ENCODE measurements around the gene EPN1.
"Not testable (repeated sequence)": the region's sequence is repeated elsewhere in the genome, so short reads cannot be mapped to it uniquely, and the experiment has no call there.

Gene EPN1

GRCh38 chr19:55720214-55720746, 45.3 kb downstream of the EPN1 start:
- DNase-seq (ENCODE audit: low read depth, low spot score): no peak
- H3K4me3 ChIP-seq (ENCODE audit: low read depth, low read length): no peak overlapping the region
- no peak for TF ChIP-seq CTCF (IDR thresholded peaks at IDR 0.05; ENCODE audit: low read depth, low read length)
- in situ Hi-C loops (cut with HindIII; ENCODE audit: low sequenced_read_pairs): no loop called here

GRCh38 chr19:55720801-55721200, 45.8 kb downstream of the EPN1 start:
- in situ Hi-C loops (cut with HindIII; ENCODE audit: low sequenced_read_pairs): no loop called here
- H3K4me3 ChIP-seq (ENCODE audit: low read depth, low read length): no peak overlapping the region
- no peak for TF ChIP-seq CTCF (IDR thresholded peaks at IDR 0.05; ENCODE audit: low read depth, low read length)
- no peak for DNase-seq (ENCODE audit: low read depth, low spot score)

GRCh38 chr19:55723491-55723890, 48.5 kb downstream of the EPN1 start:
- no peak for DNase-seq (ENCODE audit: low read depth, low spot score)
- no peak for TF ChIP-seq CTCF (IDR thresholded peaks at IDR 0.05; ENCODE audit: low read depth, low read length)
- in situ Hi-C loops (cut with HindIII; ENCODE audit: low sequenced_read_pairs): no loop called here
- no peak overlapping the region for H3K4me3 ChIP-seq (ENCODE audit: low read depth, low read length)

GRCh38 chr19:55730378-55730777, 55.4 kb downstream of the EPN1 start:
- in situ Hi-C loops (cut with HindIII; ENCODE audit: low sequenced_read_pairs); DNase-seq (ENCODE audit: low read depth, low spot score); H3K4me3 ChIP-seq (ENCODE audit: low read depth, low read length): not testable (repeated sequence)

GRCh38 chr19:55738302-55738701, 63.3 kb downstream of the EPN1 start, which contains the start of gene NLRP9:
TSS of gene NLRP9 (minus strand) at chr19:55738402. CDS start at chr19:55738374, 28 bp downstream.
- H3K4me3 ChIP-seq (ENCODE audit: low read depth, low read length): no peak within 1 kb of the TSS
- DNase-seq (ENCODE audit: low read depth, low spot score): no peak
- in situ Hi-C loops (cut with HindIII; ENCODE audit: low sequenced_read_pairs): no loop called here
- TF ChIP-seq CTCF (IDR thresholded peaks at IDR 0.05; ENCODE audit: low read depth, low read length): no peak

- DNase-seq (ENCODE audit: low read depth, low spot score): no peak
- no peak for TF ChIP-seq CTCF (IDR thresholded peaks at IDR 0.05; ENCODE audit: low read depth, low read length)
- in situ Hi-C loops (cut with HindIII; ENCODE audit: low sequenced_read_pairs): no loop called here
- no peak overlapping the region for H3K4me3 ChIP-seq (ENCODE audit: low read depth, low read length)
Measured at GRCh38 chr19:55750715-55751114, 75.7 kb downstream of the EPN1 start.

GRCh38 chr19:55753401-55753800, 78.4 kb downstream of the EPN1 start:
- DNase-seq (ENCODE audit: low read depth, low spot score): no peak
- in situ Hi-C loops (cut with HindIII; ENCODE audit: low sequenced_read_pairs): no loop called here
- no peak overlapping the region for H3K4me3 ChIP-seq (ENCODE audit: low read depth, low read length)
- TF ChIP-seq CTCF (IDR thresholded peaks at IDR 0.05; ENCODE audit: low read depth, low read length): no peak

- DNase-seq (ENCODE audit: low read depth, low spot score); in situ Hi-C loops (cut with HindIII; ENCODE audit: low sequenced_read_pairs); H3K4me3 ChIP-seq (ENCODE audit: low read depth, low read length): not testable (repeated sequence)
Measured at GRCh38 chr19:55756808-55757207, 81.8 kb downstream of the EPN1 start.

- in situ Hi-C loops (cut with HindIII; ENCODE audit: low sequenced_read_pairs); H3K4me3 ChIP-seq (ENCODE audit: low read depth, low read length); DNase-seq (ENCODE audit: low read depth, low spot score): not testable (repeated sequence)
Measured at GRCh38 chr19:55758797-55759196, 83.8 kb downstream of the EPN1 start, which contains the start of gene RFPL4A. TSS of gene RFPL4A (plus strand) at chr19:55759097. CDS start at chr19:55761801, 2,704 bp downstream.
